Muscle of back (tissue), 11 donors: ENCODE data around the gene SMIM11. TPM values are rescaled to one million over a fixed set of nuclear protein-coding genes. Genes with fewer than 3 reads are reported as not detected.
"Not testable (repeated sequence)": the region's sequence is repeated elsewhere in the genome, so short reads cannot be mapped to it uniquely, and the experiment has no call there.

Experiments
- DNase-seq, 3 donors: peaks; one replicate each; pipeline versions ENCODE4 v3.0.0 to v3.0.0-alpha.2; 2013
- polyA plus RNA-seq, 10 donors: library from polyadenylated mRNA; unstranded; fragments of 120-200 nt; gene quantifications; one replicate each; pipeline ENCODE4 v1.2.1, GENCODE V29; 2013; ENCODE audit not compliant: insufficient read length in 10 of 10

The SMIM11 gene
- polyA plus RNA-seq, 10 donors = 1.3 to 19.9 (median 7.9) TPM

GRCh38 chr21:34352556-34352955 lies 22.8 kb upstream of the SMIM11 start:
- no peak for DNase-seq

- no peak for DNase-seq
Observed at GRCh38 chr21:34353182-34353581, 22.1 kb upstream of the SMIM11 start.

- DNase-seq = no peak
Observed at GRCh38 chr21:34354836-34355235, 20.5 kb upstream of the SMIM11 start.

GRCh38 chr21:34355570-34355969 lies 19.7 kb upstream of the SMIM11 start:
- no peak for DNase-seq

GRCh38 chr21:34357889-34358288 lies 17.4 kb upstream of the SMIM11 start:
- no peak for DNase-seq

- DNase-seq = no peak
Observed at GRCh38 chr21:34358866-34359265, 16.4 kb upstream of the SMIM11 start.

GRCh38 chr21:34360488-34361241 lies 14.6 kb upstream of the SMIM11 start:
- DNase-seq = no peak

GRCh38 chr21:34362136-34362444 lies 13.2 kb upstream of the SMIM11 start:
- no peak for DNase-seq

- DNase-seq = no peak
Observed at GRCh38 chr21:34362670-34363069, 12.6 kb upstream of the SMIM11 start.

- no peak for DNase-seq
Observed at GRCh38 chr21:34363733-34364132, 11.6 kb upstream of the SMIM11 start, which contains the start of gene KCNE2. Gene KCNE2 (plus strand): TSS chr21:34364006. CDS start chr21:34370479, 6,473 bp downstream.

GRCh38 chr21:34364921-34365320 lies 10.4 kb upstream of the SMIM11 start:
- DNase-seq = no peak

- DNase-seq = no peak
Observed at GRCh38 chr21:34365809-34366208, 9.5 kb upstream of the SMIM11 start.

- peak; percentile 47 to 72 (median 48) for DNase-seq
Observed at GRCh38 chr21:34367320-34367935, 7.9 kb upstream of the SMIM11 start.

- no peak for DNase-seq
Observed at GRCh38 chr21:34369741-34370140, 5.6 kb upstream of the SMIM11 start.

GRCh38 chr21:34372321-34372720 lies 3.0 kb upstream of the SMIM11 start:
- DNase-seq = no peak

GRCh38 chr21:34374462-34374861 lies 845 bp upstream of the SMIM11 start:
- DNase-seq = not testable (repeated sequence)

GRCh38 chr21:34375619-34375972 lies 289 bp downstream of the SMIM11 start:
- DNase-seq = not testable (repeated sequence)

GRCh38 chr21:34383138-34383537 lies 7.8 kb downstream of the SMIM11 start:
- DNase-seq = not testable (repeated sequence)

GRCh38 chr21:34383724-34384415 lies 8.6 kb downstream of the SMIM11 start:
- not testable (repeated sequence) for DNase-seq

GRCh38 chr21:34400522-34400921 lies 25.2 kb downstream of the SMIM11 start:
- not testable (repeated sequence) for DNase-seq

- DNase-seq = not testable (repeated sequence)
Observed at GRCh38 chr21:34404742-34405141, 29.4 kb downstream of the SMIM11 start.

- not testable (repeated sequence) for DNase-seq
Observed at GRCh38 chr21:34405686-34406085, 30.4 kb downstream of the SMIM11 start.

- not testable (repeated sequence) for DNase-seq
Observed at GRCh38 chr21:34406102-34406501, 30.8 kb downstream of the SMIM11 start.
